ENCODE data around the gene PNPLA5. TPM values are rescaled to one million over a fixed set of nuclear protein-coding genes. Genes with fewer than 3 reads are reported as not detected.

PNPLA5 gene
- polyA plus RNA-seq, 4 donors: not detected

DNA sequence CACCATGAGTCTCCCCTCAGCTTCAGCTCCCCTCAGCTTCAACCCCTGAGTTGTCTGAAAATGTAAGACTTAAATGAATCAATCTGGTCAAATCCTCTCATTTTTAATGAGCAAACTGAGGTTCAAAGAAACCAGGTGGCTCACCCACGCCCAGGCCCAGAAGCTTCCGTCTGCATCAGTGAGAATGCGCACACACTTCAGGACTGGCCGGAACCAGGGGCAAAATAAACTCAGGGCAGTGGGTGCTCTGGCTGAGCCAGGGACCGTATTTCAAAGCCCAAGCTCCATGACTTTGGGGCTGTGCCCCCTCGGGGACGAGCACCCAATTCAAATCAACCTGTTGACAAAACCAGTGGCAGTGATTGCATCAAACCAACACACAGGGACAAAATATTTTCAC lies 32.6 kb downstream of the PNPLA5 start:
- Histone ChIP-seq H3K9me3 (ENCODE audit: control insufficient read depth in 2 of 2, insufficient read depth in 1 of 2, low read depth in 1 of 2, low read length in 1 of 2) (peaks cover 0 to 4% of the 10 kb centered on the region in 2 donors), H3K4me3 (ENCODE audit: low read depth in 1 of 3, low read length in 3 of 3) (no peak overlapping the region), H3K4me1 (ENCODE audit: control insufficient read depth in 3 of 3, insufficient read depth in 2 of 3, low read depth in 1 of 3, low read length in 2 of 3) (peaks cover 0 to 2% (median 0%) of the 10 kb centered on the region in 3 donors), H3K27ac (ENCODE audit: low read depth in 1 of 3, low read length in 2 of 3) (no peak overlapping the region), H3K36me3 (ENCODE audit: control insufficient read depth in 3 of 3, insufficient read depth in 2 of 3, low read depth in 1 of 3, low read length in 3 of 3) (no peaks in the 10 kb centered on the region), H3K27me3 (ENCODE audit: control insufficient read depth in 3 of 3, insufficient read depth in 3 of 3, low read length in 3 of 3) (peaks cover 0 to 15% (median 10%) of the 10 kb centered on the region in 3 donors)
- FAIRE-seq: no peak
- no peak for DNase-seq
- WGBS, 3 donors: 68 to 80% (median 68%) methylated on average over 7 of the region's 7 CpGs

DNA sequence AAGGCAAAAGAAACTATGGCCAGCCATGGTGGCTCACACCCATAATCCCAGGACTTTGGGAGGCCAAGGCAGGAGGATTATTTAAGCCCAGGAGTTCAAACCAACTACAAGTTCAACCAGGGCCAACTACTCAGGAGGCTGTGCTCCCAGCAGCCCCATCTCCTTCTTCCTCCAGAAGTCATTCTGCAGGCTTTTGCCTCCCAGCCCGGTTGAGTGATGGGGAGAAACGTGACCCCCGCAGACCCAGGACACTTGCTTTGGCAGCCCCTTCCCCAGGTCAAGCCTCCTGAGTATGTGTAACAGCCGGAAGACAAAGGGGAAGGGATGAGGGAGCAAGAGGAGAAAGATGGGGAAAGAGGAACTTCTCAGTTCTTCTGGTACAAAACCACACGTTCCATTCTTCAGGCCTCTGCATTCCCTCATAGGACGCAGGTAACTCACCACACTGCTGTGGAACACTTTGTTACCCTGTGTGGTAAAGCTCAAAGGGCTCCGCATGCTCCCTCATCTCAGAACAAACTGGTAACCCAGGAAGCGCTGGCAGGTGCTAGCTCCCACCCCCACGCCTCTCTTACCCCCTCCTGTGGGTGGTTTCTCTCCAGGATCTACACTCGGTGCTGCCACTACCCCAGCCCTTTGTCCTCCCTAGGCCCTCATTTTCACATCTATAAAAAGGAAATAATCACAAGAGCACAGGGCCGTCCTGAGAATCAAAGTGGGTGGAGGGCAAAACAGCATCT lies 33.5 kb downstream of the PNPLA5 start:
- WGBS, 3 donors: 25 to 49% (median 27%) methylated on average over 11 of the region's 11 CpGs
- FAIRE-seq: no peak
- Histone ChIP-seq H3K9me3 (ENCODE audit: control insufficient read depth in 2 of 2, insufficient read depth in 1 of 2, low read depth in 1 of 2, low read length in 1 of 2) (peaks cover 0 to 4% of the 10 kb centered on the region in 2 donors), H3K27me3 (ENCODE audit: control insufficient read depth in 3 of 3, insufficient read depth in 3 of 3, low read length in 3 of 3) (peaks cover 0 to 11% (median 5%) of the 10 kb centered on the region in 3 donors), H3K36me3 (ENCODE audit: control insufficient read depth in 3 of 3, insufficient read depth in 2 of 3, low read depth in 1 of 3, low read length in 3 of 3) (no peaks in the 10 kb centered on the region), H3K4me3 (ENCODE audit: low read depth in 1 of 3, low read length in 3 of 3) (no peak overlapping the region), H3K4me1 (ENCODE audit: control insufficient read depth in 3 of 3, insufficient read depth in 2 of 3, low read depth in 1 of 3, low read length in 2 of 3) (peaks cover 0 to 2% (median 0%) of the 10 kb centered on the region in 3 donors), H3K27ac (ENCODE audit: low read depth in 1 of 3, low read length in 2 of 3) (peak overlapping the region in 1 of 3 donors; percentile 44)
- peak in 1 of 2 donors; percentile 42 for DNase-seq

DNA sequence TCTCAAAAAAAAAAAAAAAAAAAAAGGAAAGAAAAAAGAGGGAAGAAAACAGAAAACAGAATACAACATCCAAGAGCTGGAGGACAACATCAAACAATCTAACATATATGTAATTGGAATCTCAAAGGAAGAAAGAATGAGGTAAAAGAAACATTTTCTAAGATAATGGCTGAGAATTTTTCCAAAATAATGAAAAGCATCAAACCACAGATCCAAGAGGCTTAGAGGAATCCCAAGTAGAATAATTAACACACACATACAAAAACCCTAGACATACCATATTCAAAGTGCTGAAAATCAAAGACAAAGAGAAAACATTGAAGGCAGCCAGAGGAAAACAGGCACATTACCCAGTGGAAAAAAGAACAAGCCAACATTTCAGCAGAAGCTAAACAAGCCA lies 34.4 kb downstream of the PNPLA5 start:
- Histone ChIP-seq H3K27ac (ENCODE audit: low read depth in 1 of 3, low read length in 2 of 3) (no peak overlapping the region), H3K36me3 (ENCODE audit: control insufficient read depth in 3 of 3, insufficient read depth in 2 of 3, low read depth in 1 of 3, low read length in 3 of 3) (no peaks in the 10 kb centered on the region), H3K27me3 (ENCODE audit: control insufficient read depth in 3 of 3, insufficient read depth in 3 of 3, low read length in 3 of 3) (peaks cover 0 to 8% (median 5%) of the 10 kb centered on the region in 3 donors), H3K4me1 (ENCODE audit: control insufficient read depth in 3 of 3, insufficient read depth in 2 of 3, low read depth in 1 of 3, low read length in 2 of 3) (peaks cover 0 to 8% (median 0%) of the 10 kb centered on the region in 3 donors), H3K4me3 (ENCODE audit: low read depth in 1 of 3, low read length in 3 of 3) (no peak overlapping the region), H3K9me3 (ENCODE audit: control insufficient read depth in 2 of 2, insufficient read depth in 1 of 2, low read depth in 1 of 2, low read length in 1 of 2) (peaks cover 0 to 4% of the 10 kb centered on the region in 2 donors)
- FAIRE-seq: no peak
- no peak for DNase-seq

DNA sequence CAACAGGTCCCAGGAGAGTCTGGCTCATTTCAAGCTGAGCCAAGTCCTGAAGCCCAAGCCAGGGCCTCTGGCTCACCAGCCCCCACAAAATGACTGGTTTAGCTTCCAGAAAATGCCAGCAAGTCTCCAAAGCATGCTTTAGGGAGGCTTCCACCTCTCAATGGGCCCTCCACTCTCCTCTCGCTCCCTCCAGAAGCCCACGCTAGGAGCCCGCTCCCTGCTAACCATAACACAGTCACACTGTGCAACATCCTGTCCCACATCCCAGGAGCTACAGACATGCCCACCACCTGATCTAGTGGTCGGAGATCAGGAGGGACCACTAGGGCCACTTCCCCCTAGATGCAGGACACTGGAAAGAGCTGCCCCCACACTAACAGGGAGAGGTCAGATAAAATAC lies 36.4 kb downstream of the PNPLA5 start:
- Histone ChIP-seq H3K4me1 (ENCODE audit: control insufficient read depth in 3 of 3, insufficient read depth in 2 of 3, low read depth in 1 of 3, low read length in 2 of 3) (peaks cover 0 to 8% (median 0%) of the 10 kb centered on the region in 3 donors), H3K9me3 (ENCODE audit: control insufficient read depth in 2 of 2, insufficient read depth in 1 of 2, low read depth in 1 of 2, low read length in 1 of 2) (peaks cover 0 to 4% of the 10 kb centered on the region in 2 donors), H3K36me3 (ENCODE audit: control insufficient read depth in 3 of 3, insufficient read depth in 2 of 3, low read depth in 1 of 3, low read length in 3 of 3) (no peaks in the 10 kb centered on the region), H3K27me3 (ENCODE audit: control insufficient read depth in 3 of 3, insufficient read depth in 3 of 3, low read length in 3 of 3) (peaks cover 0 to 8% (median 0%) of the 10 kb centered on the region in 3 donors), H3K27ac (ENCODE audit: low read depth in 1 of 3, low read length in 2 of 3) (no peak overlapping the region), H3K4me3 (ENCODE audit: low read depth in 1 of 3, low read length in 3 of 3) (no peak overlapping the region)
- DNase-seq (no peak), FAIRE-seq (no peak)
- 80 to 99% (median 97%) methylated on average over 4 of the region's 4 CpGs for WGBS, 3 donors

DNA sequence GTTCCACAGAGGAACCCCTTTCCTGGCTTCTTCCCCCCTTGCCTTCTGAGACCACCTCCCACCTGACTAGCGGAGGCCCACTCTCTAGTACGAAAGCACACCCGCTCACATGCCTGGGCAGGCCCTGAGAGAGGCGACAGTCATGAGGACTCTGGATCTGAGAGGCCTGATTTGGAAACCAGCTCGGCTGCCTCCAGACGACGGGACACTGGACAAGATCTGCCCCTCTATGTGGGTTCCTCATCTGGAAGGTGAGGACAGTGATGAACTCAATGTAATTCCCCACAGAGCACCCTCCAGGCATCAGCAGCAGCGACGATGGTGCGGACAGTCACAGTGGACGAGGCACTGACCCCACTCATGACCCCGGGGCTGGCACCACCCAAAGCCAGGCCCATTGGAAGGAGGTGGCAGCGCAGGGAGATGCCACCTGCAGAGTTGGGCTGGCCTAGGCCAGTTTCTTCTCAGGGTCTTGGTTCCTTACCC lies 37.0 kb downstream of the PNPLA5 start:
- H3K9me3 ChIP-seq (ENCODE audit: control insufficient read depth in 2 of 2, insufficient read depth in 1 of 2, low read depth in 1 of 2, low read length in 1 of 2): peaks cover 0 to 4% of the 10 kb centered on the region in 2 donors
- no peak for FAIRE-seq
- no peak for DNase-seq
- H3K27ac ChIP-seq (ENCODE audit: low read depth in 1 of 3, low read length in 2 of 3): no peak overlapping the region
- no peak overlapping the region for H3K4me3 ChIP-seq (ENCODE audit: low read depth in 1 of 3, low read length in 3 of 3)
- peaks cover 0 to 8% (median 0%) of the 10 kb centered on the region in 3 donors for H3K27me3 ChIP-seq (ENCODE audit: control insufficient read depth in 3 of 3, insufficient read depth in 3 of 3, low read length in 3 of 3)
- H3K36me3 ChIP-seq (ENCODE audit: control insufficient read depth in 3 of 3, insufficient read depth in 2 of 3, low read depth in 1 of 3, low read length in 3 of 3): no peaks in the 10 kb centered on the region
- H3K4me1 ChIP-seq (ENCODE audit: control insufficient read depth in 3 of 3, insufficient read depth in 2 of 3, low read depth in 1 of 3, low read length in 2 of 3): peaks cover 0 to 8% (median 0%) of the 10 kb centered on the region in 3 donors
- WGBS, 3 donors: 90 to 93% (median 92%) methylated on average over 13 of the region's 13 CpGs

DNA sequence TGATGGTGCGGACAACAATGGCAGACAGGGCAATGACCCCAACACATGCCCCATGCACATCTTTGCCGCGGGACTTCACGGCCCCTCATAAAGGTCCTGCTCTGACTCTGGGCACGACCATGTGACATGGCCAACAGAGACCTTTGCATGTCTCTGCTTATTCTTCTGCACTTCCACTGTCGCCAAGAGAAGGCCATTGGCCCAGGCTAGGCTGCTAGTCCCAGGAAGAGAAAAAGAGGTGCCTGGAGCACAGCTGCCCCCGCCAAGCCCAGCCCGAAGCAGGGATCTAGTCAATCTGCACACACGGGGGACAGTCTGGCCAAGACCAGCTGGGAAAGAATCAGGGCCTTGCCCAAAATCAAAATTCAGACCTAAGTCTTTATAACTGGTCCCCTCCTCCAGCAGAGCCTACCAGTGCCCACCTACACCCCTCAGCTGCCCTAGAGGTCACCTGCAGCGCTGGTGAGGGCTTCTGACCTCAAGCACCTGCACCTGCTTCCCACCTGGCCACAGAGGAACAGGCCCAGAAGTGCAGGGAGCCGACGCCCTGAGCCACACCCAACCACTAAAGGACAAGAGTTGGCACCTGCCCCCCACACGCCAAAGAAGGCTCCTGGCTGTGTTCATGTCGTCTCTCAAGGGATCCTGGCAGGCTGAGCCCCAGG lies 37.6 kb downstream of the PNPLA5 start:
- FAIRE-seq (no peak), DNase-seq (peak in 1 of 2 donors; percentile 40)
- no peak overlapping the region for H3K27ac ChIP-seq (ENCODE audit: low read depth in 1 of 3, low read length in 2 of 3)
- 52 to 78% (median 63%) methylated on average over 14 of the region's 14 CpGs for WGBS, 3 donors
- H3K9me3 ChIP-seq (ENCODE audit: control insufficient read depth in 2 of 2, insufficient read depth in 1 of 2, low read depth in 1 of 2, low read length in 1 of 2): peaks cover 0 to 4% of the 10 kb centered on the region in 2 donors
- no peaks in the 10 kb centered on the region for H3K36me3 ChIP-seq (ENCODE audit: control insufficient read depth in 3 of 3, insufficient read depth in 2 of 3, low read depth in 1 of 3, low read length in 3 of 3)
- peaks cover 0 to 8% (median 0%) of the 10 kb centered on the region in 3 donors for H3K4me1 ChIP-seq (ENCODE audit: control insufficient read depth in 3 of 3, insufficient read depth in 2 of 3, low read depth in 1 of 3, low read length in 2 of 3)
- H3K4me3 ChIP-seq (ENCODE audit: low read depth in 1 of 3, low read length in 3 of 3): no peak overlapping the region
- H3K27me3 ChIP-seq (ENCODE audit: control insufficient read depth in 3 of 3, insufficient read depth in 3 of 3, low read length in 3 of 3): peaks cover 0 to 5% (median 0%) of the 10 kb centered on the region in 3 donors

DNA sequence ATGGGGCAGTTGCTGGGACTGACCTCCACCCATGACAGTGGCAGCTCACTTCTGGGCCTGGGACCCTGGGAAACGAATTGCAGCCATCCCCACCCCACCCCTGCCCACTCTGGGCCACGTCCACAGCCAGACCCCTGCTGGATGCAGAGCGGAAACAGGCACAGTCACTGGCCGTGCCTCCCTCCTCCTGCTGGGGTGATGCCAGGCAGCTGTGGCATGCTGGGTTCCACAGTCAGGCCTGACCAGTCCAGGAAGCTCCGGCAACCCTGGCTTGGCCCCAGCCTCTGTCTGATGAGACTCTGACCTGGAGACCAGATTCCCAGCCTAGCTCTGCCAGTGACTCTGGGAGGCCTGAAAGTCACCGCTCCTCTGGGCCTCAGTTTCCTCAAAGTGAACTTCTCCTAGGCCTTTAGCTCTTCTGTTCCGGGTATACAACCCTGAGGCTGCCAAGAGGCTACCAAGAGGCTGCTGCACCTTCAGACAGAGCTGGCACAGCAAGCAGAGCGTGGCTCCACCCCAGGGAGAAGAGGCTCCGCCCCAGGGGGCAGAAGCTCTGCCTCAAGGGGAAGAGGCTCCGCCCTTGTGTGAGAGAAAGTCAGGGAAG lies 38.4 kb downstream of the PNPLA5 start:
- Histone ChIP-seq H3K27me3 (ENCODE audit: control insufficient read depth in 3 of 3, insufficient read depth in 3 of 3, low read length in 3 of 3) (peaks cover 0 to 5% (median 0%) of the 10 kb centered on the region in 3 donors), H3K4me1 (ENCODE audit: control insufficient read depth in 3 of 3, insufficient read depth in 2 of 3, low read depth in 1 of 3, low read length in 2 of 3) (peaks cover 0 to 9% (median 0%) of the 10 kb centered on the region in 3 donors), H3K27ac (ENCODE audit: low read depth in 1 of 3, low read length in 2 of 3) (peak overlapping the region in 2 of 3 donors; percentile 14 to 47), H3K36me3 (ENCODE audit: control insufficient read depth in 3 of 3, insufficient read depth in 2 of 3, low read depth in 1 of 3, low read length in 3 of 3) (no peaks in the 10 kb centered on the region), H3K4me3 (ENCODE audit: low read depth in 1 of 3, low read length in 3 of 3) (peak overlapping the region in 1 of 3 donors; percentile 4), H3K9me3 (ENCODE audit: control insufficient read depth in 2 of 2, insufficient read depth in 1 of 2, low read depth in 1 of 2, low read length in 1 of 2) (peaks cover 0 to 4% of the 10 kb centered on the region in 2 donors)
- WGBS, 3 donors: 24 to 57% (median 36%) methylated on average over 9 to 10 of the region's 10 CpGs
- DNase-seq (peak in 1 of 2 donors; percentile 62), FAIRE-seq (no peak)

Data from small intestine (tissue), 7 donors.